ENCODE results near the gene GPC3.

The GPC3 gene

DNA sequence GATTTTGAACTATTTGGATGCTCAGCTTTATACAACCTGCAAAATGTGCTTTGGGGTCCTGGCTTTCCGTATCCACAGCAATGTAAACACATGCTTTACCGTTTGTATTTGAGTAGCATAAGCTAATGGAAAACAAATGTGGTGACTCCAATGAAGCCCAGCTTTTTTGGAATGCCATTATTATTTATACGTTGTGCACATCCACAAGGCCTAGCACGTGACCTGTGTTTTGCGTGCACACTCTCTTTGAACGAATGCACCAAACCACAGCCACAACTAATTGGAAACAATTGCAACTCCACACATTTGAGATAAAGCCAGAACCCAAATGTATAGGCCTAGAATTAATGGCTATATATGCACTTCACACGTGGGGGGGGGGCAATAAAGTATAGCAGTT is 380.6 kb downstream of the GPC3 start:
- H3K27ac ChIP-seq, result no peak overlapping the region
- TF ChIP-seq ZFX (IDR thresholded peaks at IDR 0.05), result no peak
- TF ChIP-seq, protein P1, sequence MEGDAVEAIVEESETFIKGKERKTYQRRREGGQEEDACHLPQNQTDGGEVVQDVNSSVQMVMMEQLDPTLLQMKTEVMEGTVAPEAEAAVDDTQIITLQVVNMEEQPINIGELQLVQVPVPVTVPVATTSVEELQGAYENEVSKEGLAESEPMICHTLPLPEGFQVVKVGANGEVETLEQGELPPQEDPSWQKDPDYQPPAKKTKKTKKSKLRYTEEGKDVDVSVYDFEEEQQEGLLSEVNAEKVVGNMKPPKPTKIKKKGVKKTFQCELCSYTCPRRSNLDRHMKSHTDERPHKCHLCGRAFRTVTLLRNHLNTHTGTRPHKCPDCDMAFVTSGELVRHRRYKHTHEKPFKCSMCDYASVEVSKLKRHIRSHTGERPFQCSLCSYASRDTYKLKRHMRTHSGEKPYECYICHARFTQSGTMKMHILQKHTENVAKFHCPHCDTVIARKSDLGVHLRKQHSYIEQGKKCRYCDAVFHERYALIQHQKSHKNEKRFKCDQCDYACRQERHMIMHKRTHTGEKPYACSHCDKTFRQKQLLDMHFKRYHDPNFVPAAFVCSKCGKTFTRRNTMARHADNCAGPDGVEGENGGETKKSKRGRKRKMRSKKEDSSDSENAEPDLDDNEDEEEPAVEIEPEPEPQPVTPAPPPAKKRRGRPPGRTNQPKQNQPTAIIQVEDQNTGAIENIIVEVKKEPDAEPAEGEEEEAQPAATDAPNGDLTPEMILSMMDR (conservative IDR thresholded peaks at IDR 0.05), result no peak

DNA sequence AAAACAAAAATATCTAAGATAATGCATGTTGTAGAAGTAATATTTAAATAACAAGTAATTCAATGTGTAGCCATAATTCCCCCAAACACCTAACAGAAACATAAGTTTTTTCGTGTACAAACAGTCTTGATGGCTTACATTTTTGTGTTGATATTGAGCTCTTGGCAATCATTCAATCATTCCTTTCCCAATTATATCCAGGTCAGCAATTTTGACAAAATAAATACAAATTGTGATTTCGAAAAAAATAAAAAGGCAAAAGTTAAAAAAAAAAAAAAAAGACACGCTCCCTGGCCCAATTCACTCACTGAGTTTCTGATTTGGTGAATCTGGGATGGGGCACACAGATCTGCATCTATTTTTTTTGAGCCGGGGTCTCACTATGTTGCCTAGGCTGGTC is 382.5 kb downstream of the GPC3 start:
- no peak overlapping the region for H3K27ac ChIP-seq

DNA sequence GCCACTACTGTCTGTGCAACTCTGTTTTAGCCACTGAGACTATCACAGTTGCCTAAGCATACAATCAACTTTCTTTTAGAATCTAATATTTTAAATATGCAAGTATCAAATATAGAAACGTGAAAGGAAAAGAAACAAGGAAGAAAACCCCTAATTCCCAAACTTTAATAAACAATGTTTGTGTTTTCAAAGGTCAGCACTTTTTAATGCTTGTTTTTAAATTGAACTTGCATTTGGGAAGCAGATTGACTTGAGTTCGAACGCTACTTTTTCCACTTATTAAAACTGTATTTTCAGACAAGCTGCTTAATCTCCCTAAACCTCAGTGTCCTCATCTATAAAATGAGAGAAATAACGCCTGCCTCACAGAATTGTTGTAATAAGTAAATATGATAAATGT is 384.3 kb downstream of the GPC3 start:
- H3K27ac ChIP-seq, result no peak overlapping the region
- TF ChIP-seq ZFX (IDR thresholded peaks at IDR 0.05), result no peak
- TF ChIP-seq, protein P1 (conservative IDR thresholded peaks at IDR 0.05), result no peak

More for the DNA sequence above, 382.5 kb downstream of the GPC3 start:
- no peak for TF ChIP-seq ZFX (IDR thresholded peaks at IDR 0.05)
- TF ChIP-seq, protein P1 (conservative IDR thresholded peaks at IDR 0.05), result no peak

DNA sequence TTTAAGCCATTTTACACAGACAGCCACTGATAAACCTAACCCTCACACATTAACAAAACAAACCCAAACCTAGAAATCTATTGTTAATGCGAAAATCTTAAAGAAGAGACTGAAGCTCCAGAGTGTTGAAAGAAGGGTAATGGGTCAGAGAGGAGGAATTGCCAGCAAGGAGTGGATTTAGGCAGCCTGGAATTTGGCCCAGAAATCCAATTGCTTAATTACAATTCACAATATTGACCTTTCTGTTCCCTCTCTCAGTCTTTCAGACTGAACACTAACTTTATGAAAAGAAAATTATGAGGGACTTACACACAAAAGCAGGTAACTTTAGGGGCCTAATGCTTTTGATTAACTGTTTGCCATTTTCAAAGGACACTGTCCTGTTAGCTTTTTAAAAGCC is 384.9 kb downstream of the GPC3 start:
- TF ChIP-seq ZFX (IDR thresholded peaks at IDR 0.05), result no peak
- no peak overlapping the region for H3K27ac ChIP-seq

DNA sequence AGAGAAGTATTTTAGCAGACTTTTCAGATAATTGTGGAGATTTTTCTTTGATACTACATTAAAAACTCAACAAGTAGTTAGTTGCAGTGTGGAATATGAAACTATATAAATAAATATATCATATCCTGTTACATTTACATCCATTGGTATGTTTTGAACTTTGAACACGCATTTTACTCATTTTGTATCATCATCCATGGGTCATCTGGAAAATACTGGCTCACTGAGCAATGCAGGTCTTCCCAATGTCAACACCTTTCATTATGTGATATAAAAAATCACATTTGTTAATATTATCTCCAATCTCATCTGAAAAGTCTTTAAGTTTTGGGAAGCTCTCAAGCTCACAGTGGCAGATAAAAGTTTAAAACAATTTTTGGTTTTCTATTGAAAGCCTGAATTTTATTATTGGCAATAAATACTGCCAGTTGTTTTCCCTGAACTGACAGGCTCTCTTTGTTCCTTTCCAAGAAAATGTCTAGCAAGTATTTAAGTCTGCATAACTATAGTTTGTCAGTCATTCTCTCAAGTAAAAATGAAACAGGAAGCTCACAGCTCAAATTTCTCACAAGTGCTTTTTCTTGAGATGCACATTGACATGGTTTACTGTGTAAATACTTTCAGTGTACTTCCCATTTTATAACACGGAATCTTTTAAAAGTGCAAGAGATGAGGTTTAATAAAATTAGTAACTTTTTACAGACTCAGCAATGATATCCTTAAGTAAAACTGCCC is 386.6 kb downstream of the GPC3 start:
- TF ChIP-seq, protein P1 (conservative IDR thresholded peaks at IDR 0.05), result no peak
- no peak for TF ChIP-seq ZFX (IDR thresholded peaks at IDR 0.05)
- H3K27ac ChIP-seq, result no peak overlapping the region

DNA sequence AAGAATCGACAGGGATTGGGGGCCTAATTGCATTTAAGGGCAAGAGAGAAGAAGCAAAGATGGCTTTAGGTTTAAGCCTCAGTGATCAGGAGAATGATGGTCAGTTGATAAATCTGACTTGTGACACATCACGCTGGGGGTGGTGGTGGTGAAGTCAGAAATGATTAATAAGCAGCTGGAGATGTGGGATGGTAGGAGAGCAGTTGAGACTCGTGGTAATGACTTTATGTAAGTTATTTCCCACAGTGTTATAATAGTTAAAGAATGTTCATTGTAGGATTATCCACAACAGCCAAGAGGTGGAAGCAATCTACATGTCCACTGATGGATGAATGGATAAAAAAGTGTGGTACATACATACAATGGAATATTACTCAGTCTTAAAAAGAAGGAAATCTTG is 391.2 kb downstream of the GPC3 start:
- H3K27ac ChIP-seq, result no peak overlapping the region
- TF ChIP-seq, protein P1 (conservative IDR thresholded peaks at IDR 0.05), result no peak
- no peak for TF ChIP-seq ZFX (IDR thresholded peaks at IDR 0.05)

DNA sequence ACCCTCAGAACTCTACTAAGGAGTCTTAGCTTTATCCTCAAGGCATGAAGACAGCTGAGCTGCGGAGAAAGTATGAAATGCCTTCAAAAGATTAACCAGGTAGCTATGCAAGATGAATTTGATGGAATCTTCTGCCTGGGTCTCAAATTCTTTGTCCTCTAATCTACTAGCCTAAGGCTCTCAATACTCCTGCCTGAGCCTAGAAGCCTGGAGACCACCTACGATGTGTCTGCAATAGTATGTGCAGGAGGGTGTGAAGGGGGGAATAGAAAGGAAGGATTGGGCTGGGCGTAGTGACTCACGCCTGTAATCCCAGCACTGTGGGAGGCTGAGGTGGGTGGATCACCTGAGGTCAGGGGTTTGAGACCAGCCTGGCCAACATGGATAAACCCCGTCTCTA is 391.9 kb downstream of the GPC3 start:
- H3K27ac ChIP-seq, result no peak overlapping the region
- TF ChIP-seq ZFX (IDR thresholded peaks at IDR 0.05), result no peak
- TF ChIP-seq, protein P1 (conservative IDR thresholded peaks at IDR 0.05), result no peak

Measured in C4-2B (cell line).